Activated T-cell treated with anti-CD3 and anti-CD28 coated beads, Interleukin-2, amount 50 U/mL, for 1 hour (primary cell): ENCODE results near the gene UQCC5.
"Not testable (repeated sequence)": the region's sequence is repeated elsewhere in the genome, so short reads cannot be mapped to it uniquely, and the experiment has no call there.

Experiments used
- DNase-seq: peaks from one replicate; pipeline ENCODE4 v3.0.0-alpha.2; 2020

The UQCC5 gene

GRCh38 chr3:52523386-52524257 lies 12.8 kb upstream of the UQCC5 start:
- no peak for DNase-seq

DNA sequence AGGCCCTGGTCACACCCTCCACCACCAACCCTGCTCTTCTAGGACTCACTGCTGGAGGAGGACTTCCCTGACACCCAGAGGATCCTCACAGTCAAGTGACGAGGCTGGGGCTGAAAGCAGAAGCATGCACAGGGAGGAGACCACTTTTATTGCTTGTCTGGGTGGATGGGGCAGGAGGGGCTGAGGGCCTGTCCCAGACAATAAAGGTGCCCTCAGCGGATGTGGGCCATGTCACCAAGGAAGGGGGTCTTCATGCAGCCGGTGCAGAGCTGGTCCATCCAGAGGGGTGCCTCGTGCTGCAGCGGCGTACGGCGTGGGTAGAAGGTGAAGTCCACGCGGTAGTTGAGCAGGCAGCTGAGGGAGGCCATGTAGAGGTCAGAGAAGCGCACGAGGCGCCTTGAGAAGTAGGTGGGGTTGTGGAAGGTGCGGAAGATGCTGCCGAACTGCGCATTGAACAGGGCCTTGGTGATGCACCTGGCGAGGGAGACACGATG lies 12.1 kb upstream of the UQCC5 start:
- DNase-seq, result no peak

DNA sequence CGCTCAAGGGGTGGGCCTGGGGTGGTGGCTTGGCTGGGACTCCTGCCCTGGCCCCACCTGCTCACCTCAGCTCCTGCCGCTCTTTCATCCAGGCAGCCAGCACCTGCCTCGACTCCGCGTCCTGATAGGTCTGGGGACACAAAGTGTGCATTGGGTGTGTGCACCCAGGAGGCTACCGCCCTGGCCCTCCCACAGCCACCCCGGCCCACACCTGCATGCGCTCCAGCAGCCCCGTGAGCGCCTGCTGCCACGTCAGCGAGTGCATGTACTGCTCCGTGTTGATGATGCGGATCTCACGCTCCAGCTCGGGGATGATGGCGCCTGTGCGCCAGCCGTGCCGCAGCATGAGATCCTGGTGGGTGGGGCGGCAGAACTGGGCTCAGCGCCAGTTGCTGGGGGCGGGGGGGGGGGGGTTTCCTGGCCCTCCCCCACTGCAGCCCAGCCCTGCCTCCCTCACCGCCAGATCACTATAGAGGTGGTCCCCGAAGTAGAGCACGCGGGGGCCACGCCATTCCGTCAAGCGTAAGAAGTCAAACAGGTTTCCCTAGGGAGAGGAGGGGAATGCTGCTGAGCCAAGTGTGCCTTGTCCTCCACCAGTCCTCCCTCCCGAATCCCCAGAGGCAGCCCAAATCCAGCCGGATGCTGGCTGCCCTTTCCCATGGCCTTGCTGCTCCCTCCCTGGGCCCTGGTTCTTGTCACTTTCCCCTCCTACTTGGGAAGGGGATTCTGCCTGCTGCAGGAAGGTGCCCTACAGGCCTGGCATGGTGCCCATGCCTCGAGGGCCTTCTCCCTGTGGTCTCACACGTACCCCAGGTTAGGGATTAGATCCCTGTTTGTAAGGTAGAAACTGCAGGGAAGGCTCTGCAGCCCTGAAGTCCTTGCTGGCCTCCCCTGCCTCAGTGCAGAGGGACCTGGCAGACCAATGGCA lies 11.4 kb upstream of the UQCC5 start:
- DNase-seq, result no peak

DNA sequence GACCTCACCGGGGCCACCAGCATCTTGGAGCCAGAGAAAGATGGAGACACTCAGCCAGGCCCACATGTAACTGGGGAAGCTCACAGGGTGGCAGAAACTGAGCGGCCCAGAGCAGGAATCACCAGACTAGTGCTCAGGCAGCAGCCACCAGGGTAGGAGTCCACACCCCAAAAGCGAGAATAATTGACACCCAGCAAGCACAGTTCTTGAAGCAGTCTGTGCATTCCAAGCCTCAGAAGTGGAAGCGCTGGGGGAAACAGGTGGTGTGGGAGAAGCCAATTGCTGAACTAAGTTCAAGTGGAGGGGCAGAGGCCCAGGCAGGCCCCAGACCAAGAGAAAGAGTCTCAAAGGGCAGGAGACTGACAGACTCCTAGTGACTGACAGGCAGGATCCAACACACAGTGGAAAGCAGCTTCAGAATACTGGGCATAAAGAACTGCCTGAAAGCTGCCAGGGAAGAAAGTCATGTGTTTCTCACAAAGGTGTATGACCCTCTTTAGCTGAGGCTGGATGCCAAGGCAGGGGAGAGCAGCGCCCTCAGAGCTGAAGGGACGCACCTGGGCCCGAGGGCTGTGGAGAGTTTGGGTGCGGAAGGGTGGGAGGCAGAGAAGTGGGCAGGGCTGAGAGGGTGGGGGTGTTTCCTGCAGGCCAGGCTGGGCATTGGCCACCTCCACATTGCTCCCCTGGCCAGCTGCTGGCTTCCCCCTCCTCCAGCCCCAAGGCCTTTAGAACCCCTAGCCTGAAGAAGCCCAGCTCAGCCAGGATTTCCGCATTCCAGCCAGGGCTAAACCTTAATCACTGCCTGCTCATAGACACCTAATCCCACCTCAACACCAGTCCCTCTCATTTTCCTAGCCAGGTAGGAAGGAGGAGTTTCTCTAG lies 10.5 kb upstream of the UQCC5 start:
- no peak for DNase-seq

GRCh38 chr3:52526671-52527038 lies 9.8 kb upstream of the UQCC5 start:
- not testable (repeated sequence) for DNase-seq

- no peak for DNase-seq
Observed at GRCh38 chr3:52527039-52527731, 9.2 kb upstream of the UQCC5 start.

DNA sequence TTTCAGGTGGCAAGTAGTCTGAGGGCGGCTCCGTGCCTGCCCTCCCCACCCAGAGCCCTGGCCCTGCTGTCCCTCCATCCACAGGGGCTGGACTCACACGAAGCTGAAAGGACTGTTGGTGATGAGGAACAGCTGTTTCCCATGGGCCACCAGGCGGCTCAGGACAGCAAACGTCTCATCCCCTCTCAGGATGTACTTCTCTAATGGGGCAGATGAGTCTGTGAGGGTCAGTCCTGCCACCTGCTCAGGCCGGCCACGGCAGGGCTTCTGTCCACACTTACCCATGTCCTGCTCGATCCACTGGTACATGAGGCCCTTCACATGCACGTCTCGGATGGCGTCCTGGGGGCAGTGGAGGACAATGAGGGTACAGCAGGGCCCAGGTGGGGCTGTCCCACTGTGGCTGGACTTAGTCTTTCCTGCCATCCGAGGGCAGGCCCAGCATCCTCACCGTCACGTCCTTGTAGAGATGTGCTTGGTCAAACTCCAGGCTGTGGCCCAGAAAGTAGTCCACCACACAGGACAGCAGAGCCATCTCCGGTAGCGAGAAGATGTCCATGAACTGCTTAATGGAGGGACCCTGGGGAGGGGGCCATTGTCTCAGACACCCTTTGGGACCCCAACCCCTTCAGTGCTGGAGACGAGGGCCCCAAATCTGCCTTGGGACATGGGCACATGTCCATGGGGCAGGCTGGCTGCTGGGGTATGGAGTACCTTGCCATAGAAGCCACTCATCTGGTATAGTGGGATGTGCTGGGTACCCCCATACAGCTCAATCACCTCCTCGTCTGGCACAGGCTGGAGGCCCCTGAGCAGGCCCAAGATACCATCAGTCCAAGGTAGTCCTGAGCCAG lies 8.4 kb upstream of the UQCC5 start:
- peak; percentile 10 for DNase-seq

- DNase-seq, result peak; percentile 16
Observed at GRCh38 chr3:52528586-52529375, 7.6 kb upstream of the UQCC5 start.

GRCh38 chr3:52529376-52530333 lies 6.8 kb upstream of the UQCC5 start:
- DNase-seq, result peak; percentile 15

- peak; percentile 18 for DNase-seq
Observed at GRCh38 chr3:52530918-52531826, 5.2 kb upstream of the UQCC5 start.

- peak; percentile 18 for DNase-seq
Observed at GRCh38 chr3:52531860-52532516, 4.4 kb upstream of the UQCC5 start.

- DNase-seq, result peak; percentile 41
Observed at GRCh38 chr3:52532517-52532837, 3.9 kb upstream of the UQCC5 start.

DNA sequence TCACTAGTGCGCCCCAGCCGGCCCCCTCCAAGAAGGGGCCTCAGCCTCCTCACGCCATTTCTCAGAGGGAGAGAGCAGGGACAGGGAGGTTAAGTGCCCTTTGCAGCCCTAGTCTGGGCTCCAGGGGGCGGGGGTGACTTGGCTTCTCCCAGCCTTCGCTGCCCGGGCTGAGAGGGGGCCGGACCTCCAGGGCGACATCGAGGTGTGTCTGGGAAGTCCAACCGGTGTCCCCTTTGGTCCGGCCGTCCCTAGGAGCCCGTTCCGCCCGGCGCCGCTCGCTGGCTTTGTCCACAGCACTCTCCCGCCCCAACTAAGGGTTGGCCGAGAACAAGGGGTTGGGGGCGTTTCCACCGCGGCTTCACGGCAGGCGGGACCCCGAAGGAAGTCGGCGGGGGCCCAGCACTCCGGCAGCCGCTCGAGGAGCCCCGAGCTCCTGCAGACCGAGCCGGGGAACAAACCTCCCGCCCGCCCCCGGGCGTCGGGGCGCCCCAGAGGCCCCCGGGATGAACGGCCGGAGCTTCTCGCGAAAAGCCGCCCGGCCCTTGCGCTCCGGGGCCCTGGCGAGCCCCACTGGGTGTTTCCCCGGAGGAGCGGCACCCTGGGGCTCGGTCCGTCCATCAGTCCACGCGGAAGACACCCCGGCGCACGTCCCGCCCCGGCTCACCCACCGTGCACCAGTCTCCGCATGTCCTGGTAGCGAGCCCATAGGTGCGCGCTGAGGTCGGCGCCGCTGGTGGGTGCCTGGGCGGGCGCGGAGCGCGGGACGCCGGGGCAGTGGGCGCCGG lies 3.4 kb upstream of the UQCC5 start:
- DNase-seq, result peak; percentile 47

DNA sequence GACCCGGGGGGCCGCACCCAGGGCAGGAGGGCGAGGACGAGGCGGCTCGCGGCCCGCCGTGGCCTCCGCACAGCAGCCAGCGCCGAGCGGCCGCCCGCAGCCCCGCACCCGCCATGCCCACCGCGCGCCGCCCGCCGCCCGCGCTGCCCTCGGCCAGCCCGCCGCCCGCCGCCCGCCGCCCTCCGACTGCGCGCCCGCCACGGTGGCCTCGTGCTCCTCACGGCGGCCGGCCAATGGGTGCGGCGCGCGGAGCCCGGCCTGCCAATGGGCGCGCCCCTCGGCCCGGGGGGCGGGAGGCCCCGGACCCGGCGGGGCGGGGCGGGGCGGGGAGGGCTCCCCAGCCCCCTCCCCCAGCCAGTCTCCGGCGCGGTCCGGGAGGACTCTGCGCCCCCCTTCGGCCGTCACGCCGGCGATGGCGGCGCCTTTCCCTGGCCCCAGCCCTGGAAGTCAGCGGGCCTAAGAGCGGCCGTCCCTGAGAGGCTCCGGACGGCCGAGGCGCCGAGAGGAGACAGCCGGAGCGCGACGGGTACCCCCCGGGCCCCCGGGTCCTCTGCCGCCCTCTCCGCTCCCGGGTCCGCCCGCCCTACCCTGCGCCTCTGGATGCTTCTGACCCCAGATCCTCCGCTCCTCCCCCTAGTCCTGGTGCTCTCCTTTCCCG lies 2.7 kb upstream of the UQCC5 start, which contains the start of gene NT5DC2:
NT5DC2 (minus strand) TSS at position 235 of the 658 bp plus-strand sequence; CDS start at position 115, 120 bp downstream.
- peak; percentile 72 for DNase-seq

GRCh38 chr3:52534281-52535183 lies 1.9 kb upstream of the UQCC5 start:
- peak; percentile 17 for DNase-seq
